Stimulated activated CD8-positive, alpha-beta memory T cell treated with anti-CD3 and anti-CD28 coated beads, Interleukin-4, amount 100 ng/mL, for 48 hours (primary cell): Measurements from ENCODE around the gene LRP1-AS.
"Not testable (repeated sequence)": the region's sequence is repeated elsewhere in the genome, so short reads cannot be mapped to it uniquely, and the experiment has no call there.

Source experiments
- DNase-seq: peaks from one replicate; pipeline ENCODE4 v3.0.0-alpha.2; 2020

LRP1-AS gene

DNA sequence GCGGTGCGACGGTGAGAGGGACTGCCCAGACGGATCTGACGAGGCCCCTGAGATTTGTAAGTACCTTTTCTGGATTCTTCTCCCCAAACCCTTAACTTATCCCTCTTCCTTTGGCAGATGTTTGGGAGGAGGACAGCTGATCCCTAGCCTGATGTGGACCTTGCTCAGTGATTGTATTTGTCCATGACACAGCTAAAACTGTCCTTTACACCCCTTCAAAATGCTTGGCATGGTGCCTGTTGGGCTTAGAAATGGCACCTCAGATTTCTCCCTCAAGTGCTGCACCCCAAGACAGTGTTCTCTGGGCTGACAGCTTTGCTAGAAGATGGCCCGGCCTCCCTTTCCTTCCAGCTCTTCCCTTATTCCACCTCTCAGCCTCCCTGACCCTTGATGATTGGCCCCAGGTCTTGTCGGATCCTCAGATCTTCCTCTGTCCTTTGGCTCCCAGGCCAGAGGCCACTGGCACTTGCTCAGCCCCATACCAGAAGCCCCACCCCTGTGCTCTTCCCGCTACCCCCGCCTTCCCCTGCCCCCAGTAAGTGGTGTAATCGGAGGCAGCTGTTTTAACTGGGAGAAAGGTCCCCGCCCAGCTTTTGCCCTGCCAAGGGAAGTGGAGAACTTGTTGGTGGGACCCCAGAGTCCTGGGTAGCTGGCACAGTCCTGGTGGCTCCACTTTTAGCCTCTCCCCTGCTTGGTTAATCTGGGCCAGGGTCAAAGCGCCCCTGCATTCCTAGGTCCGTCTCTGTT, 8.7 kb downstream of the LRP1-AS start:
- no peak for DNase-seq

DNA sequence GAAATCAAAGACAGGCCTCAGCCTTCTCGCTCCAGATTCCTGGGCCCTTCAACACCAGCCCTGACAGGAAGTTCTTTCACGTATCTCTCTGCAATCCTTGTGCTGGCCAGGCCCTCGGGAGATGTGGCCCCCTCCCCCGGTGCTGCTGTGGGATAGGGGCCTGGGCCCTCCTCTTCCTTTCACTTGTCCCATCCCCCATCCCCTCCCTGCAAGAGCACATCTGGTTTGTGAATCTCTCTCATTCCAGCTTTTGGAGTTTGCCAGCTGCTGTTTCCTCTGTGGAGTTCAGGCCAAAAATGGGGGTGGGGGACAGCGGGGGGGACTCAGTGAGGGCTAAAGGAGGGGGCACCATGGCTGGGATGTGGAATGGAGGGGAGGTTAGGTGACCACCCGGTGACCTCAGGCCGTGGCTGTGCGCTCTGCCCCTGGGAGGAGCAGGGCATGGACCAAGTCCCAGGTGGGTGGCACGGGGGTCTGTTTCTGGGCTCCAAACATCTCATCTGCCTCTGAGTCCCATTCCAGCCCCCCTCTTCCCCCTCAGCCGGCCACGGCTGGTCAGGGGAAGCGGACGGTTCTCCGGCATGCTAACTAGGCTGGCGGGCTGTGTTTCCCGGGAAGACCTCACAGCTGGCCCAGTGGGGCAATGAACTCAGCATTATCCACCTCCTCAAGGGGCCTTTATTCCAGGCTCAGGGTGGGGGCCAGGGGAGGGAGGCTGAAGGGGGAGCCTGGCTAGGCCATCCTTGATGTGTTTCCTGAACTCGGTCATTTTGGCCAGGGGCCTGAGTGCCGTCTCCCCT, 11.7 kb downstream of the LRP1-AS start:
- no peak for DNase-seq

- no peak for DNase-seq
These were observed 12.5 kb downstream of the LRP1-AS start for GRCh38 chr12:57134949-57135348.

DNA sequence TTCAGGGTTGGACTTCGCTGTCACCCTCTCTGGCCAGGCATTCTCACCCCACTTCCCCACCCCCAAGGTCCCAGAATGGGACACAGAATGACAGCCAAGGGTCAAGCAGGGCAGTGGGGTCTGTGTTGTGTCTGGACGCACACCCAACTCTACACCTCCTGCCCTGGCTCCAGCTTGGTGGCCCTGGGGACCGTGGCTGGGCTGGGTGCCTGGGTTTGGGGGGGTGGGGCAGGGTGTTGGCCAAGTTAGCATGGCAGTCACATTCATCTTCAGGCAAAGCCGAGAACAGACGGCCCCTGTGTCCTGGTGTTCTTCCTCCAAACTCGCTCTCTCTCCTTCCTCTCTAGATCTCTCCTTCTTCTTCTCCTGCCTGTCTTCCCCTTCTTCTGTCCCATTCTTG, 13.5 kb downstream of the LRP1-AS start:
- no peak for DNase-seq

DNA sequence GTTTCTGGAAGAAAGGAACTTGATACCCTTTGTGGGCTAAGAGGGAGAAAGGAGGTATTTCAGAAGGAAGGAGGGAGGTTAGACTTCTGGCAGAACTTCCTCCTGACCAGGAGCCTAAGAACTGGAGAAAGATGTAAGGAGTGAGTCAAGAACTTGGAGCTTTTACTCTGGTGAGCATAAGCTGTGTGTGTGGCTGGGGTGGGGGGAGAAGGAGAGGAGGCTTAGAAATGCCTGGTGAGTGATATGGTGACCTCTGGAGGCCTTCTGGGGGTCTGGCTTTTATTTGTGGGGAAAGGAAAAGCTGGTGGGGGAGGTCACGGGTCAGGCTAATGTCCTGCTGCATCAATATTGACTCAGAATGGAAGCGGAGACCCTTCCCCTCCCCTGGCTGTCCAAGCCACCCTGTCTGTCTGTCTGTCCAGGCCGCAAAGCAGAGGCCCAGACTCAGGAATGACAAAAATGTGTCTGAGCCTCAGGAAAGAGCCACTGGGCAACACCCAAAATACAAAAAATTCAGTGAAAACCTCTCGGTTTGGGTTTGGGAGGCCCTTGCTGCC, 14.3 kb downstream of the LRP1-AS start:
- DNase-seq = no peak

DNA sequence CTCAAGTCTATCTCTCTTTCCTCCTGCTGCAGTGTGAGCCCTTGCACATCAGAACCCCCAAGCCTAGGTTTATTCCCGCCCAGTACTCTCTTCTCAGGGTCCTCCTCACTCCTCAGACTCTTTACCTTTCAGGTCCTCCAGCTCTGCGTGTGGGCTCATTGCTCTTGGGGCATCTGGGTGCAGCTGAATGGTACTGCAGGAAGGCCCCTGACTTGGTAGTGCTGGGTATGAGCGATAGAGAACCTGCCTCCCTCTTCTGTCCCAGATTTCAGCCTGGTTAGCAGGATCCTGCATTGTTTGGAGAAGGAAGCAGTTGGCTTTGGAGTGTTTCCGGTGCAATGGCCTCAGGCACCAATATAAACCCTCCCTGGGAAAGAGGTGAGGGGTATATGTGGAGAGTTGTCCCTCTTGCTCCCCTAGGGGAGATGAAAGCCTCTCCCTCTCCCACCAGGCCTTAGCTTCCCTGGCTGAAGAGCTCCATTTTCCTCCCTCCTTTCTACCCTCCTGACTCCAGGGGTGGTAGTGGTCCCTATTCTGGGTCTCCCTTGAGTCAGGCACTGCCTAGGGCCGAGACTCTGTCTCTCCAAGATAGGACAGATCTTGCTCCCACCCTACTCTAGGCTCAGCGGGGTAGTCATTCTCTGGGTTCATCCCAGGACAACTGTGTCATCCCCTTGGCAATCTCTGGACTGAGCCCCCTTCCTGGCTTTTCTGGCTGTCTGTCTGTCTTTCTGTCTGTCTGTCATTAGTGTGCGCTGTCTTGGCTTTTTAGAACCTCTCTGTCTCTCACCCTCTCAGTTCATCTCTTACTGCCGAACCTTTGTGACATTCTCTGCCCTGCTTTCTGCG, 15.3 kb downstream of the LRP1-AS start:
- DNase-seq = no peak

GRCh38 chr12:57130941-57131340, 16.5 kb downstream of the LRP1-AS start:
- no peak for DNase-seq

DNA sequence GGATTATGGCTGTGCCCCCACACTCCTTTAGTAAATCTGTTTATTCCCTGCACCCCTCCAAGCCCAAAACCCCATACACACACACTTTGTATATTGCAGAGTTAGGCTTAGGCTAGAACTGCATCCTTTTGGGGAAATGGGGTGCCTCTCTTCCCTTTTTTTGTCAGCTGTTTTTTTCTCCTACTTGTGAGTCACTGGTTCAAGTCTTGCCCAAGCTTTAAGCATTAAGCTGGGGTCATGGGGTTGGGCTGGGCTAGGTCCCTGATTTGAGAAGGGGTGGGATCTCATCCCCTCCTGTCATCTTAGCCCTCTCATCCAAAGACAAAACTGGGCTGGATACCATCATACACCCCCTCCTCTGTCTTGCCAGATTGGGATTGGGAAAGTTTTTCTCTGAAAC, 17.5 kb downstream of the LRP1-AS start:
- DNase-seq = no peak

DNA sequence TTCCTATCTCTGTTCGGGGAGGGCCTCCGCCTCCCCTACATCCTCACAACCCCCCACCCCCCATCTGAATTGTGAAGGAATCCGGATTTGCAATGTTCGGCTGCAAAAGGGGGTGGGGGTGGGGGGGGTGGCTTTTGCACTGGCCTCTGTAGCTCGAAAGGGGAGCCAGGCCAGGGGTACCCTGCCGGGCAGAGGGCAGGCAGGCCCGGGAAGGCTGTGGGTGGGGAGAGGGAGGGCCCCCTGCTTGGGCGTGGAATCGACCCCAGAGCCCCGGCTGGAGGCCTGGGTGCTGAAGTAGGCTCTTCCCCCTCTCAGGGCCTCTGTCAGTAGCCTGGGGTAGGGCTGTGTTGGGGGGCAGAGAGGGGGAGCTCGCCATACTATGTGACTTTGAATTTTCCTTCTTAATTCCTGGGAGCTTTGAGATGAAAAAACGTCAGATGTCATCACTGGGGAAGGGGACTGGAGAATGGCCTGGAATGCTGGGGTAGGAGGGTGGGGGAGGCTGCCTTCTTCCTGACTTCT, 18.0 kb downstream of the LRP1-AS start:
- no peak for DNase-seq

- no peak for DNase-seq
These were observed 18.7 kb downstream of the LRP1-AS start for GRCh38 chr12:57128519-57129247.

DNA sequence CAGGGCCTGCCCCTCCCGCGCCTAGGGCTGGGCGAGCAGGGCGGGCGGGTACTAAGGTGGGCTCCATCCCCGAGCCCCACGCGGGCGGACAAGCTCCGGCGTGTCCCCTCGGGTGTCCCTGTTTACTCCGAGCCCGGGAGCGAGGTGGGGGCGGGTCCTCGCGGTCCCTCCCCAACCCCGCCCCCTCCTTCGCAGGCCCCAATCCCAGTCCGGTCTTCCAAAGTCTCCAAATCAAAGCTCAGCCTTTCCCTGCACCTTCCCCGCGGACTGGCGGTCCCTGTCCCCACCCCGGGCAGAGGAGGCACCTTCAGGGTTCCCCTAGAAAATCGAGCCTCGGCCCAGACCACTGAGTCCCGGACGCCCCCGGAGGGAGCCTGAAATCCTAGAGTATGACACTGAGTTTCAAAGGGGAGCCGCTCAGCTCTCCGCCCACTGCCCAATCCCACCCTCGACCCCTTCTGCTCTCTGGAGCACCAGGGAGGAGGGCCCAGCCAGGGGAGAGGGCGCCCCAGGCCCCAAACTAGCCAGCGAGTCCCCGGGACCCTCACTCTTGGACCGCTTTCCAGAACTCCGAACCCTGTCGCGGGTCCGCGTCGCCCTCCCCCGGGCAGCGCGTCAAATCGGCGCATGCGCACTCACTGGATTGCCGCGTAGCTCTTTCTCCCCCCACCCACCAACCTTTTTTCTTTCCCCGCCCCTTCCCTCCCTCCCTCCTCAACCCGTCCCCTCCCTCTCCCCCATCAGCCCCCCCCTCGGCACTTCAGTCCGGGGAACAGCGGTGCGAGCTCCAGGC, 19.5 kb downstream of the LRP1-AS start, which contains the start of gene LRP1:
Gene LRP1 (plus strand): TSS at position 758 of the 793 bp plus-strand sequence. CDS start 482 bp downstream, outside the sequence.
- DNase-seq = peak; percentile 79

DNA sequence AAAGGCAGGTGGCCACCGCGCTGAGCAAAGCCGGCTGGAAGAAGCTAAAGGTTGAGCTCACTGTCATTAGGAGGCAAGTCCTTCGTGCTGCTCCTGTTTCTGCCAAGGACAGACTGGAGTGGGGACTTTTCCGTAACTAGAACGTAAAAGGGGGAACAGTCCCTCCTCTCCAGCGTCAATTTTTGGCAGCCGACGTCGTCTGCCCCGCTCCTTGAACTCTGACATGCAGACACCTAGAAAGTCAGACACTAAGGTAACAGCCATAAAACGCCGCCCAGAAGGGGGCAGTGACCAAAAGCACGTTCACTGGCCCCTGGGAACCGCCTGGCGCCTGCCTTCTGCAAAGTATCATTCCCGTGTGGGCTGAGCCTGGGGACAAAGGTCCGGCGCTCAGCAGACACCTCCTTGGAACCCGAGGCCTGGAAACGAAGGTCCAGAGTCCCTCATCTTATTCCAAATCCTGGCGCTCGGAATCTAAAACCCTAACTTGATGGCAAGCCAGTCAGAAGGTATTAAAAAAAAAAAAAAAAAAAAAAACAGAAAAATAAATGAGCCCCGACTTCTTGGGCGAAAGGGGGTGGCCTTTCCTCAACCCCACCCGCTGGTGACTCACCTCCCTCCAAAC, 20.2 kb downstream of the LRP1-AS start:
- peak; percentile 60 for DNase-seq

DNA sequence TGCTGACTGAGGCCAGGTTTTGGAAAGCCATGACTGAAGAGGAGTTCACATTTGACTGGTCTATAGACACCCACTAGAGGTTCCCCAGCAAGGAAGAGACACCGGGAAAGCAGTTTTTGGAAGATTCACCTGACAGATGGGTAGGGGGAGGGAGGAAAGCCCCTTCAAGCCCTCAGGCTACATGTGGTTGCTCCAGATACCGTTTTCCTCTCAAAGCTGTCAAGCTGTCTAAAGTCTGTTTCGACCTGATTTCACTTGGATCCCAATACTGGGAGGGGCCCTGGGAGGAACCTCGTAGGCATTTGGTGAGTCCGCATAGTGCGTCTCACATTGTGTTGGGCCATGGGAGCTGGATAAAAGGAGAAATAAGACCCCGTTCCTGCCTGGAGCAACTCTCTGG, 20.9 kb downstream of the LRP1-AS start:
- DNase-seq = no peak

- DNase-seq = no peak
These were observed 21.4 kb downstream of the LRP1-AS start for GRCh38 chr12:57126061-57126460.

DNA sequence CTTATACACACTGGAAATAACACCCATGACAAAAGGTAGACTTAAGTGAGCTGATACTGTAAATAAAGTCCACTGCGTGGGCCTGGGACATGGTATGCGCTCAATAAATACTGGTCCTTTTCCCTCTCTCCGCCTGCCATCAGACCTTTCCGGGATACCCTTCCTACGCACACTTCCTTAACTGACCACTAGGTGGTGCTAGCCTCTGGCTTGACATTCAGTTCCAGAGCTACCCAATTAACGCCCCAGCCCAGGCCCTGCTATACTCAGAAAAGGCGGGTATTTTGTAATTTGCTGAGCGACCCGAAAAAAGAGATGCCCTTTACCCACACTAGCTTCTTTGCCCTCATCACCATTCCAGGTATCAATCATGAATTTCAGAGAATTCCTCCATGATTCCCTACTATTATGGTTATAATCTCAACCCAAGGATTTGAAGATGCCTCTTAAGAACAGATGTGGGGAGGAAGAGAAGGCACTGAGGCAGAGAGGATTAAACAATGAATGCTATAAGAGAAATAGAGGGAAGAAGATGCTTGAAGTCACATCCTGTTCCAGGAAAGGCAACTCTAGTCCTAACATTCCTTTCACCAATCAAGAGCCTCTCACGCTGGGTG, 23.1 kb downstream of the LRP1-AS start:
- DNase-seq = peak; percentile 84

DNA sequence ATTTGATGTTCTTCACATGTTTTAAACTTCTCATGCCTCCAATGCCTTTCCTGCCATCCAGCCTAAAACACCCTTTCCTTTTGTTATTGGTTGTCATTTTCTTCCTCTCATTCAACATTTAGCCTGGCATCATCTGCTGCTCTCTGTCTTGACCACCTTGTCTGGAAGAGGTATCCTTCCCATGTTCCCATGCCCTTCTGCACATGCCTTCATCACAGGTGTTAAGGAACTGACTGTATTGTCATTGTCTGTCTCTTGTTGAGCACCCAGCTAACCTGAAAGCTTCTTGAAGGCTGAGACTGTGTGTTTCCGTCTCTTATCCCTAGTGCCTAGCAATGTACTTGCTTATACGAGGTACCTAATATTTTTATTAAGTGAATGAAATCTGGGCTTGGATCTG, 23.6 kb downstream of the LRP1-AS start:
- DNase-seq = no peak

GRCh38 chr12:57120718-57121117, 26.7 kb downstream of the LRP1-AS start:
- not testable (repeated sequence) for DNase-seq

DNA sequence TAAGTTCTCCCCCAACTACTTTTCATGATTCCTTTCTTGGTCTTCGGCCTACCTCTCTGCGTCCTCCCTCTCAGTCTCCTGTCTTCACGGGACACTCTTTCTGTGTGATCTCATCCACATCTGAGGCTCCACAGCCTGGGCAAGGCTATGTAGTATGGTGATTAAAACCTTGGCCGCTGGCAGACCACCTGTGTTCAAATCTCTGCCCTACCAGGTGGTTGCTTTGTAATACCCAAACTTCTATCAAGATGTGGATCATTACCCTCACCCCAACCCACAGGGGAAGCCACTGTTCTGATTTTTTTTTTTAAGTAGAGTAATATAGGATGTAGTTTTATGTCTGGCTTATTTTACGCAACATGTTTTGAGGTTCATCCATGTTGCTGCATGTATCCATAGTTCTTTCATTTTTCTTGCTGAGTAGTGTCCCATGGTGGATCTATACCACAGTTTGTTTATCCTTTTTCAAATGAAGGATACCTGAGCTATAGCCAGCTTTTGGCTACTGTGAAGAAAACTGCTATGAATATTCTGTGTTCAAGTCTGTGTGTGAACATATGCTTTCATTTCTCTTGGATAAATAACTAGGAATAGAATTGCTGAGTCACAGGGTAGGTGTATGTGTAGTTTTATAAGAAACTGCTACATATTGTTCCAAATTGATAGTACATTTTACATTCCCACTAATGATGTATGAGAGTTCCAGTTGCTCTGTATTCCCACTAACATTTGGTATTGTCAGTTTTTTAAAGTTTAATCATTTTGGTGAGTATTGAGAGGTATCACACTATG, 27.9 kb downstream of the LRP1-AS start:
- no peak for DNase-seq

DNA sequence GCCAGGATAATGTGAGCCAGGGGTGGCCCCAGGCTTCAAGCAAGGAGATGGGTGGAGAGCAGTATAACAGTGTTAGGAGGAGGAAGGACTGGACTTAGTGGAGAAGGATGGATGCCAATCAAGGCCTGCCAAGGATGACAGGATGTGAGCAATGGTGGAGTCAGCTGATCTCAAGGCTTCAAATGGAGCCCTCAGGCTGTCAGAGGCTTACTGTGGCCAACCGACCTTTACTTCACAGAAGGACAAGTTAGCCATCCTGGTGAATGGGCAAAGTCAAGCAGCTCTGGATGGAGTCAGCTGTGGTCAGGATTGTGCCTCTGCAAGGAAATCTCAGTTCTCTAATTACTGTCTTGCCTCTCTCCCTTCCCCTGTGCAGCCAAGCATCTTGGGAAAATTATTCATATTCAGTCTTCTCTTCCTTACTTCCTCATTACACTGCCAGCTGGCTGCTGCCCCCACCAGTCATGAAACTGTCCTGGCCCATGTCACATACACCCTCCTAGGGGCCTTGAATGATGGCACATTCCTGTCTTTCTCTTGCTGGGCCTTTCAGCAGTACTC, 28.6 kb downstream of the LRP1-AS start:
- no peak for DNase-seq
